ENCODE results near the gene MFAP1. TPM values are rescaled to one million over a fixed set of nuclear protein-coding genes. Genes with fewer than 3 reads are reported as not detected.
"Not testable (repeated sequence)": the region's sequence is repeated elsewhere in the genome, so short reads cannot be mapped to it uniquely, and the experiment has no call there.

MFAP1 gene
- total RNA-seq, 1 experiment from 2014 or later = 19.7 TPM

GRCh38 chr15:43829951-43830540 lies 5.6 kb upstream of the MFAP1 start:
- not testable (repeated sequence) for H3K27me3 ChIP-seq (ENCODE audit: low read length); H3K9me3 ChIP-seq (ENCODE audit: low read length); H3K9me2 ChIP-seq (replicated peaks; ENCODE audit: insufficient read depth, low read length); H4K20me1 ChIP-seq (ENCODE audit: insufficient read depth, low read depth, low read length); H2AFZ ChIP-seq (ENCODE audit: low read length); DNase-seq
- Histone ChIP-seq H3K4me1 (ENCODE audit: low read length) (peaks cover 50% of the 10 kb centered on the region), H3K36me3 (ENCODE audit: insufficient read depth, low read length) (peaks cover 42% of the 10 kb centered on the region), H3K27ac (ENCODE audit: low read length) (peak overlapping the region; percentile 85), H3K79me2 (ENCODE audit: low read length) (peaks cover 73% of the 10 kb centered on the region), H3K4me2 (ENCODE audit: low read depth, low read length, poor library complexity, severe bottlenecking) (peak overlapping the region; percentile 74), H3K4me3 (ENCODE audit: low read length) (peak overlapping the region; percentile 72), H3K9ac (ENCODE audit: low read length) (peak overlapping the region; percentile 83)

DNA sequence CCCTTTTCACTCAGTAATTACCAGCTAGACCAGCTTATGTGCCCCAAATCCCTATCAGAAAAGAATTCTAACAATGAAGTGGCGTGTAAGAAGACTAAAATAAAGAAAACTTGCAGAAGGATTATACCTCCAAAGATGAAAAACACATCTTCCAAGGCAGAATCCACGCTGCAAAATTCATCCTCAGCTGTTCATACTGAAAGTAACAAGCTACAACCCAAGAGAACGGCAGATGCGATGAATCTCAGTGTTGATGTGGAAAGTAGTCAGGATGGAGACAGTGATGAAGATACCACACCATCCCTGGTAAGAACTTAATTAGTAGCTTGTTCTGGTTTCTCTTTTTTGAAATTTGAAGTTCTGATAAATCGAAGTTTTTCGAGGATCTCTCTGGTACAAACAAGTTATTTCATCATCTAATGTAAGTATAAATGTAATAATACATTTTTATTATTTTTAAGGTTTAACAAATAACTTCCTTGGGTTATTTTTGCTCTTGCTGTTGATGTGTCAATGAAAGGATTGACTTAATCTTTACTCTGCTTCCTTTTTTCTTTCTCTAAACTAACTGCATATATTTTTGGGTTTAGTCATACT lies 3.7 kb upstream of the MFAP1 start:
- peak overlapping the region; percentile 85 for H3K27ac ChIP-seq (ENCODE audit: low read length)
- H3K4me3 ChIP-seq (ENCODE audit: low read length) = peak overlapping the region; percentile 72
- H3K36me3 ChIP-seq (ENCODE audit: insufficient read depth, low read length) = peaks cover 30% of the 10 kb centered on the region
- H3K9me3 ChIP-seq (ENCODE audit: low read length) = no peaks in the 10 kb centered on the region
- H3K9me2 ChIP-seq (replicated peaks; ENCODE audit: insufficient read depth, low read length) = no peaks in the 10 kb centered on the region
- DNase-seq = peak; percentile 72
- H3K27me3 ChIP-seq (ENCODE audit: low read length) = no peaks in the 10 kb centered on the region
- H2AFZ ChIP-seq (ENCODE audit: low read length) = no peak overlapping the region
- peak overlapping the region; percentile 74 for H3K4me2 ChIP-seq (ENCODE audit: low read depth, low read length, poor library complexity, severe bottlenecking)
- H3K79me2 ChIP-seq (ENCODE audit: low read length) = peaks cover 75% of the 10 kb centered on the region
- H4K20me1 ChIP-seq (ENCODE audit: insufficient read depth, low read depth, low read length) = no peaks in the 10 kb centered on the region
- peaks cover 61% of the 10 kb centered on the region for H3K4me1 ChIP-seq (ENCODE audit: low read length)
- H3K9ac ChIP-seq (ENCODE audit: low read length) = peak overlapping the region; percentile 83

DNA sequence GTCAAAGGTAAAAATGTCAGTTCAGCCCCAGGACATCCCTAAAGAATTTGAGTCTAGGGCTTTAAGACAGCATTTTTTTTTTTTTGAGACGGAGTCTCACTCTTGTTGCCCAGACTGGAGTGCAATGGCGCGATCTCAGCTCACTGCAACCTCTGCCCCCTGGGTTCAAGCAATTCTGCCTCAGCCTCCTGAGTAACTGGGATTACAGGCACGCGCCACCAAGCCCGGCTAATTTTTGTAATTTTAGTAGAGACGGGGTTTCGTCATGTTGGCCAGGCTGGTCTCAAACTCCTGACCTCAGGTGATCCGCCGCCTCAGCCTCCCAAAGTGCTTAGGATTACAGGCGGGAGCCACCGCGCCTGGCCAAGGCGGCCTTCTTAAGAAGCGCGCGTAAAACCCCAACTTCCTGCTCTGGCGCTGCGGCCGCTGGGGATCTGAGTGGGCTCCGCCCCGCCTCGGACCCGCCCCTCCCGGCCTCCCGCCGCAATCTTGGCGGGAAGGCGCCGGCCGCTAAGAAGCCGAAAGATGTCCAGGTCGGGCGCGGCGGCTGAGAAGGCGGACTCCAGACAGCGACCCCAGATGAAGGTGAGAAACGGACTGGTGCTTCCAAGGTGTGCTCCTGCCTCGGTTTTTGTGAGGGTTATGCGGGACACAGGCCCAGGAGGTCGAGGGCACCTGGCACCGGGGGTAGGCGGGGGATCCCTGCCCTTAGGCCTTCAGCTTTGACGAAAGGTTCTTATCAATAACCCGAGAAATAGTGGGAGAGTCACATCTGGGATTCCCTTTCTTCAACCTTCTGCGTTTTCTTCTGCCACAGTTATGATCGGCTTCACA lies 2.2 kb upstream of the MFAP1 start, which contains the start of gene WDR76:
WDR76 (plus strand) TSS at position 495 of the 834 bp plus-strand sequence; CDS start at position 526, 31 bp downstream.
- DNase-seq = peak; percentile 96
- Histone ChIP-seq H3K4me2 (ENCODE audit: low read depth, low read length, poor library complexity, severe bottlenecking) (peak within 1 kb of the TSS; percentile 74), H3K9me2 (replicated peaks; ENCODE audit: insufficient read depth, low read length) (no peaks in the 10 kb centered on the region), H3K9me3 (ENCODE audit: low read length) (no peaks in the 10 kb centered on the region), H4K20me1 (ENCODE audit: insufficient read depth, low read depth, low read length) (no peaks in the 10 kb centered on the region), H3K27ac (ENCODE audit: low read length) (peak within 1 kb of the TSS; percentile 85), H3K79me2 (ENCODE audit: low read length) (peaks cover 73% of the 10 kb centered on the region), H3K4me3 (ENCODE audit: low read length) (peak within 1 kb of the TSS; percentile 72), H3K9ac (ENCODE audit: low read length) (peak within 1 kb of the TSS; percentile 83), H3K36me3 (ENCODE audit: insufficient read depth, low read length) (peaks cover 28% of the 10 kb centered on the region), H2AFZ (ENCODE audit: low read length) (no peak within 1 kb of the TSS), H3K27me3 (ENCODE audit: low read length) (no peaks in the 10 kb centered on the region), H3K4me1 (ENCODE audit: low read length) (peaks cover 67% of the 10 kb centered on the region)

- Histone ChIP-seq H3K4me2 (ENCODE audit: low read depth, low read length, poor library complexity, severe bottlenecking) (peak overlapping the region; percentile 74), H3K4me1 (ENCODE audit: low read length) (peaks cover 64% of the 10 kb centered on the region), H3K9me2 (replicated peaks; ENCODE audit: insufficient read depth, low read length) (no peaks in the 10 kb centered on the region), H2AFZ (ENCODE audit: low read length) (no peak overlapping the region), H3K27me3 (ENCODE audit: low read length) (no peaks in the 10 kb centered on the region), H3K9ac (ENCODE audit: low read length) (peak overlapping the region; percentile 83), H4K20me1 (ENCODE audit: insufficient read depth, low read depth, low read length) (no peaks in the 10 kb centered on the region), H3K9me3 (ENCODE audit: low read length) (no peaks in the 10 kb centered on the region), H3K79me2 (ENCODE audit: low read length) (peaks cover 73% of the 10 kb centered on the region), H3K27ac (ENCODE audit: low read length) (peak overlapping the region; percentile 64; the same call in 1 of the 2 replicates), H3K4me3 (ENCODE audit: low read length) (peak overlapping the region; percentile 72; the same call in 1 of the 2 replicates), H3K36me3 (ENCODE audit: insufficient read depth, low read length) (peaks cover 29% of the 10 kb centered on the region)
- no peak for DNase-seq
These were observed 1.6 kb upstream of the MFAP1 start for GRCh38 chr15:43826029-43826507.

DNA sequence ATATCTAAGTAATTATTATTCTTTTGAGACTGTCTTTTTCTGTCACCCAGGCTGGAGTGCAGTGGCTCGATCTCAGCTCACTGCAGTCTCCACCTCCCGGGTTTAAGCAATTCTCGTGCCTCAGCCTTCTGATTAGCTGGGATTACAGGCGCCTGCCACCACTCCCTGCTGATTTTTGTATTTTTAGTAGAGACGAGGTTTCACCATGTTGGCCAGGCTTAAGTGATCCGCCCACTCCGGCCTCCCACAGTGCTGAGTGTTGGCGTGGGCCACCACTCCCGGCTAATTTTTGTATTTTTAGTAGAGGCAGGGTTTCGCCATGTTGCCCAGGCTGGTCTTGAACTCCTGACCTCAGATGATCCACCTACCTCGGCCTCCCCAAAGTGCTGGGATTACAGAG lies 815 bp upstream of the MFAP1 start:
- H3K9me3 ChIP-seq (ENCODE audit: low read length); H3K9ac ChIP-seq (ENCODE audit: low read length); H3K27me3 ChIP-seq (ENCODE audit: low read length); H4K20me1 ChIP-seq (ENCODE audit: insufficient read depth, low read depth, low read length); H2AFZ ChIP-seq (ENCODE audit: low read length); H3K4me2 ChIP-seq (ENCODE audit: low read depth, low read length, poor library complexity, severe bottlenecking); H3K4me3 ChIP-seq (ENCODE audit: low read length); H3K9me2 ChIP-seq (replicated peaks; ENCODE audit: insufficient read depth, low read length): not testable (repeated sequence)
- H3K79me2 ChIP-seq (ENCODE audit: low read length) = peaks cover 73% of the 10 kb centered on the region
- peaks cover 56% of the 10 kb centered on the region for H3K4me1 ChIP-seq (ENCODE audit: low read length)
- peak; percentile 45 for DNase-seq
- H3K36me3 ChIP-seq (ENCODE audit: insufficient read depth, low read length) = peaks cover 32% of the 10 kb centered on the region
- peak overlapping the region; percentile 39; the same call in 1 of the 2 replicates for H3K27ac ChIP-seq (ENCODE audit: low read length)

- Histone ChIP-seq H3K9ac (ENCODE audit: low read length) (no peak overlapping the region), H3K27me3 (ENCODE audit: low read length) (no peaks in the 10 kb centered on the region), H3K9me2 (replicated peaks; ENCODE audit: insufficient read depth, low read length) (no peaks in the 10 kb centered on the region), H3K4me3 (ENCODE audit: low read length) (no peak overlapping the region), H4K20me1 (ENCODE audit: insufficient read depth, low read depth, low read length) (peaks cover 6% of the 10 kb centered on the region; the same call in 1 of the 2 replicates), H3K27ac (ENCODE audit: low read length) (peak overlapping the region; percentile 17; the same call in 1 of the 2 replicates), H3K79me2 (ENCODE audit: low read length) (peaks cover 75% of the 10 kb centered on the region), H3K4me1 (ENCODE audit: low read length) (peaks cover 29% of the 10 kb centered on the region), H3K4me2 (ENCODE audit: low read depth, low read length, poor library complexity, severe bottlenecking) (peak overlapping the region; percentile 24), H3K9me3 (ENCODE audit: low read length) (no peaks in the 10 kb centered on the region), H3K36me3 (ENCODE audit: insufficient read depth, low read length) (peaks cover 26% of the 10 kb centered on the region; the same call in 1 of the 2 replicates), H2AFZ (ENCODE audit: low read length) (no peak overlapping the region)
- DNase-seq = peak; percentile 39
These were observed 3.0 kb downstream of the MFAP1 start for GRCh38 chr15:43821505-43821904.

GRCh38 chr15:43815064-43815463 lies 9.4 kb downstream of the MFAP1 start:
- not testable (repeated sequence) for H3K9me3 ChIP-seq (ENCODE audit: low read length); H3K27me3 ChIP-seq (ENCODE audit: low read length); H3K9ac ChIP-seq (ENCODE audit: low read length); H4K20me1 ChIP-seq (ENCODE audit: insufficient read depth, low read depth, low read length); H3K4me1 ChIP-seq (ENCODE audit: low read length); H3K27ac ChIP-seq (ENCODE audit: low read length); H3K9me2 ChIP-seq (replicated peaks; ENCODE audit: insufficient read depth, low read length); H3K4me3 ChIP-seq (ENCODE audit: low read length); H2AFZ ChIP-seq (ENCODE audit: low read length); DNase-seq; H3K4me2 ChIP-seq (ENCODE audit: low read depth, low read length, poor library complexity, severe bottlenecking)
- peaks cover 47% of the 10 kb centered on the region; the same call in 1 of the 2 replicates for H3K36me3 ChIP-seq (ENCODE audit: insufficient read depth, low read length)
- peaks cover 35% of the 10 kb centered on the region for H3K79me2 ChIP-seq (ENCODE audit: low read length)
